Cardiac septum (tissue), 1 donor: ENCODE results near the gene SPATA20. TPM values are rescaled to one million over a fixed set of nuclear protein-coding genes. Genes with fewer than 3 reads are reported as not detected.
A peak's percentile ranks its signal among the peaks of the same experiment; 100 is the strongest.

Experiments
- DNase-seq: peaks from one replicate; pipeline ENCODE4 v3.0.0-alpha.2; 2020; ENCODE audit warnings: low spot score
- intact Hi-C: fragments of 100-400 bp; cut with DNase I; formaldehyde crosslinking; loops from one replicate; pipeline ENCODE4 v1.14.0; 2022
- total RNA-seq: library from RNA; stranded (reverse); fragmentation: NEBNext Ultra II Directional; extraction: Animal tissue kit (Norgen Biotek cat#: 25700); gene quantifications from one replicate; pipeline ENCODE4 v1.2.1, GENCODE V29; 2021
- donor health status: DM: no; HTN: no; CAD: no.

The SPATA20 gene
- total RNA-seq, 1 donor from 2014 or later: 51.9 TPM

DNA sequence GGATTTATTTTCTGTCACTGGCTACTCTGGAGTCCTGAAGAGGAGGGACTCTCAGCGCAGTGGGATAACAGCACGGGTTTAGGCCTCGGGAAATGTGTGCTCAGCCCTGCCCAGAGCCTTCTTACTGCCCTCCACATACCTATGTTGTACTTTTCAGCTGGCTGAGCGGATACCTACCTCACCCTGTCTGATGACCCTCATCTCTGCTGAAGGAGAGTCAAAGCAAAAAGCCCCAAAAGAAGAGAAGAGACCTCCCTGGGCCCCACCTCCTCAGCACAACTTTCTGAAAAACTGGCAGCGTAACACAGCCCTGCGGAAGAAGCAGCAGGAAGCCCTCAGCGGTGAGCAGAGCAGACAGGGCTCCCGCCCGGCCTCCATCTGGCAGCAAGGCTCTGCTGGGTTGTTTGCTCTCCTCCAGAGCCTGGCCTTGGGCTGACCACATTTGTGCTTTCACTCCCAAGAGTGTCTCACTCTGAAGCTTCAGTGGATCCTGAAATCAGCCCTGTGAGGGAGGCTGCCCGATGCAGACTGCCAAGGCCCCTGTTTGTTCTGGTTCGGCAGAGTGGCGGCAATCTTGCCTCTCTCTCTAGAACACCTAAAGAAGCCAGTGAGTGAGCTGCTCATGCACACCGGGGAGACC, 28.5 kb upstream of the SPATA20 start:
- intact Hi-C loops: no loop called here
- no peak for DNase-seq

DNA sequence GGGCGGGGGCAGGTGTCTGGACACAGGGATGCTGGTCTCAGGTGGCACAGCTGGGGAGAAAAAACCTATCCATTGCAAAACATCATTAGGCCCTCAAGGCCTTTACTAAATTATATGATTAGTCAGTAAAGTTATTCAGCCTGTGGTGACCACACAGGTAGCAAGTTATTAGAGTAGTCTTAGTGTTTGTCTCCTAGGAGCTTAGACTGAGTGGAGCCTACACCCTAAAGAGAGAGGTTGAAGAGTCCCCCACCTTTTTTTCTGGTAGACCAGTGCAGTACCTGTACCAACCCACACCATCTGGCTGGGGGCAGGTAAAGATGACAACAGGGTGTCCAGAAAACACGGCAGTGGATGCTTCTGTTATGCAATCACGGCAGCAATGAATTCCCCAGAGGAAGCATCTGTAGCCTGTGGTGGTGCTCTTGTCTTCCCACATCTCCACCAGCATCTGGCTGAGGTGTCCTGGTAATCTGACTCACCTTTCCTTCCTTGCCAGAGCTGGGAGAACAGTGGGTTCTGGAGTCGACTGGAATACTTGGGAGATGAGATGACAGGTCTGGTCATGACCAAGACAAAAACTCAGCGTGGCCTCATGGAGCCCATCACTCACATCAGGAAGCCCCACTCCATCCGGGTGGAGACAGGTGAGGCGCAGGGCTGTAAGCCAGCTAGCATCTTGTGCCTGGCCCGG, 27.7 kb upstream of the SPATA20 start:
- DNase-seq: no peak
- intact Hi-C loops: no loop called here

DNA sequence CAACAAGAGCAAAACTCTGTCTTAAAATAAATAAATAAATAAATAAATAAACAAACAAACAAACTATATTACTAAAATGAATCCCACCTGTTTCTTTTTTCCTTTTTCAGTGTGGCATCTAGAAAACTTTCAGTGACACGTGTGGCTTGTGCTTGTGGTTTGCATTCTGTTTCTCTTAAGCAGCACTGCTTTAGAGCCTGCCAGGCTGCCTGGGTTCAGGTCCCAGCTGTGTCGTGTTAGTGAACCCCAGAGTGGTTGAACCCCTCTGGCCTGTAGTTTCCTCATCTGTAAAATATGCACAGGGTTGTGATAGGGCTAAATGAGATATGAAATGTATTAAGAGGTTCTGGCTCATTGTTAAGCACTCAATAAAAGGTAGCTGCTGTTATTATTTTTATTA, 26.5 kb upstream of the SPATA20 start:
- intact Hi-C loops: no loop called here
- DNase-seq: no peak

DNA sequence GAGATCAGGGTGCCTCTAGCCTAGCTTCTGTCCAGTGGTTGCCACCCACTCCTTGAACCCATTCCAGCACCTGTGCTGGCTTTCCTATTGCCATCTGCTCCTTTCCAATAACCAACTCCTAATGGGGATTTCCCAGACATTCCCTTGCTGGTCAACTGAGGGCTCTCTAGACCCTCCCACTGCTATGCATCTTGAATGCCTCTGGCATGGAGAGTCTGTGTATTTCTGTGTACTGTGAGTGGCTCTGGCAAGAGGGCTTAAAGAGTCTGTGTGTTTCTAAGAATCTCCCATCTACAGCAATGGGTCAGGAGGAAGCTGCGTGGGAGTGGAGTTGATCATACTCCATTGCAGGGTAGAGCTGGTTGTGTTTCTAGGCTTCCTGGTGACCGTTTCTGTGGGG, 25.5 kb upstream of the SPATA20 start:
- DNase-seq: no peak
- intact Hi-C loops: no loop called here

DNA sequence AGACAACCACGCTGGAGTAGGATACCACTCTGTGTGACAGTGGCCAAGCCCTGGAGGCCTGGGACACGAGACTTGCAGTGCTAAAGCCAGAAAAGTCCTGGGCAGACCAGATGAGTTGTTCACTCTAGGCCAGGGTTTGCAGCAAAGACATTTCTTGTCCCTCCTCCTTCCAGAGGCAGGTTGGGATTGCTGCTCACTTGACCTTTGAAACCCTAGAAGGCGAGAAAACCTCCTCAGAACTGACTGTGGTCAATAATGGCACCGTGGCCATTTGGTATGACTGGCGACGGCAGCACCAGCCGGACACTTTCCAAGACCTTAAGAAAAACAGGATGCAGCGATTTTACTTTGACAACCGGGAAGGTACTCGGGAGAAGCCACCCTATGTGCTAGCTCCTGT, 24.2 kb upstream of the SPATA20 start:
- no peak for DNase-seq
- intact Hi-C loops: no loop called here

DNA sequence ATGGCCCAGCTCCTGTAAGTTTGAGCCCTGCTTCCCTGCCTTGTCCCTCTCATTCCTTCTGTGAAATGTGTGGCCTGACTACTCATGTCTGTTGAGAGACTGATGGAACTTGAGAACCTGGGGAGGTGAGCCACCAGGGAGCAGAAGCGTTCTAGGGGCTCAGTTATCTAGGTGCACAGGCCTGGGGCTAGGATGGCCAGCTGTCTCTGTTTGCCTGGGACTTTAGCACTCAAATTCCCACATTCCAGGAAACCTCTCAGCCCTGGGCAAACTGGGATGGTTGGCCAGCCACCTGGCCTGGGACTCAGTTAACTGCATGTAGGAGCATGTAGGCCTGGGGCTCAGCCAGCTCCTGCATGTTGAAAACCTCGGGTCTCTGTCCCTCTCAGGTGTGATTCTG, 23.8 kb upstream of the SPATA20 start:
- no peak for DNase-seq
- intact Hi-C loops: no loop called here

DNA sequence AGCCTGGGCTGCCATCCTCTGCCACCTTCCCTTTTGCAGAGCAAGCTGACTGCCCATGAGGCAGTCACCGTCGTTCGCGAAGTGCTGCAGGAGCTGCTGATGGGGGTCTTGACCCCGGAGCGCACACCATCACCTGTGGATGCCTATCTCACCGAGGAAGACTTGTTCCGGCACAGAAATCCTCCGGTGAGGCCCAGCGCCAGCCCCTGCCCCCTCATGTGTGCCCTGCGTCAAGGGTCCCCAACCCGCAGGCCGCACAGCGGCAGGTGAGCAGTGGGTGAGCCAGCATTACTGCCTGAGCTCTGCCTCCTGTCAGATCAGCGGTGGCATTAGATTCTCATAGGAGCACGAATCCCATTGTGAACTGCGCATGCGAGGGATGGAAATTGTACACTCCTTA, 22.1 kb upstream of the SPATA20 start:
- intact Hi-C loops: no loop called here
- no peak for DNase-seq

DNA sequence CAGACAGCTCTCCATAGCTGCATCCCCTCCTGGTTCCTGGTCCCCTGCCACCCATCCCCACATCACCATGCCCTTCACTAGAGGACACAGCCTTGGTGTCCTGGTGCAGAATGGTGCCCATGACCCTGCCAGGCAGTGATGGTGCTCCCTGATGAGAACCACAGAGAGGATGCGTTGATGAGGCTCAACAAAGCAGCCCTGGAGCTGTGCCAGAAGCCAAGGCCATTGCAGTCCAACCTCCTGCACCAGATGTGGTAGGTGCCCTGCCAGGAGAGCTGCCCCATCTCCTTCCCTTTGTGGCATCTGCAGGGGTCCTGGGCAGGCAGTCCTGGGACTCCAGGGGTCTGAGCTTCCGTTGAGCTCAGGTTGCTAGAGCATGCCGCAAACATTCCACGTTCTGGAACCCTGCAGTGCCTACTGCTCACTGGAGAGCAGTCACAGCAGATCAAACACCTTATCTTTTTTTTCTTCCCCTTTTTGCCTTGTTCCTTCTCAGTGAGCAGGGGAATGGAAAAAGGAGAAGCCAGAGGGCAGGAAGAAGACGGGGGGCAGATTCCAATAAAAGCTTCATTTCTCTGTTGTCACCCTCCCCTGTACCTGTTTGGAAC, 19.7 kb upstream of the SPATA20 start:
- intact Hi-C loops: no loop called here
- DNase-seq: no peak

DNA sequence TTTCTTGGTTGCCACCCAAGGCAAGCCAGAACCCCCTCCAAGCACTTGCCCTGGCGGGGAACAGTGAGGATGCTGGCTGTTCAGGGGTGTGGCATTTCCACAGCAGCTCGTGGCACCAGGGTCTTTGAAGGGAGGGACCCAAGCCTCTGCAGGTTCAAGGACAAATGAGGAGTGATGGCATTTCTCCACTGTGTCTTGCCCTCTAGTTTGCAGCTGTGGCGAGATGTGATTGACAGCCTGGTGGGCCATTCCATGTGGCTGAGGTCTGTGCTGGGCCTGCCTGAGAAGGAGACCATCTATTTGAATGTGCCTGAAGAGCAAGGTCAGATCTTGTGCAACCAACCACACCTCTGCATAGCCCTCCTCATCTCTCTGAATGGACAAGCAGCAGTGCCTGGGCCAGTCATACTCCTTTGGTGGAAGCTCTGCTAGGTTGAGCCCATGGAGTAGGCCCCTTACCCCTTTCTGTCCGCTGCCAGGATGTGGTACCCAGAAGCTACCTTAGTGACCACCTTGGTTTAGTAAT, 19.0 kb upstream of the SPATA20 start:
- intact Hi-C loops: no loop called here
- no peak for DNase-seq

DNA sequence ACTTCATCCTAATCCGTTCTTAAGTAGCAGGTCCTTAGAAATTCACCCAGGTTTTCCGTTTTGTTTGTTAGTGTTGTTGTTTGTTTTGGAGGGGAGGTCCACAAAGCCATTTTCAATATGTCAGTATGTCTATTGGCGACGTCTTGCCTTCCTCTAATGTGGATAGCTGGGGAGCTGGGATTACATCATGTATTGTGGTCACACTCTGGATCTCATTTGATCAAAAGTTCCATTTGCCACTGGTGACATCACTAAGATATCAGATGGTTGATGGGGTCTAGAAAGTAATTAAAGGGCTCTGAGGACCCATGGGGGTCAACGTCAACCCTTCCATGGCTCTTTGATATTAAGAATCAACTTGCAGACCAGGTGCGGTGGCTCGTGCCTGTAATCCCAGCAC, 17.1 kb upstream of the SPATA20 start:
- intact Hi-C loops: no loop called here
- DNase-seq: no peak

DNA sequence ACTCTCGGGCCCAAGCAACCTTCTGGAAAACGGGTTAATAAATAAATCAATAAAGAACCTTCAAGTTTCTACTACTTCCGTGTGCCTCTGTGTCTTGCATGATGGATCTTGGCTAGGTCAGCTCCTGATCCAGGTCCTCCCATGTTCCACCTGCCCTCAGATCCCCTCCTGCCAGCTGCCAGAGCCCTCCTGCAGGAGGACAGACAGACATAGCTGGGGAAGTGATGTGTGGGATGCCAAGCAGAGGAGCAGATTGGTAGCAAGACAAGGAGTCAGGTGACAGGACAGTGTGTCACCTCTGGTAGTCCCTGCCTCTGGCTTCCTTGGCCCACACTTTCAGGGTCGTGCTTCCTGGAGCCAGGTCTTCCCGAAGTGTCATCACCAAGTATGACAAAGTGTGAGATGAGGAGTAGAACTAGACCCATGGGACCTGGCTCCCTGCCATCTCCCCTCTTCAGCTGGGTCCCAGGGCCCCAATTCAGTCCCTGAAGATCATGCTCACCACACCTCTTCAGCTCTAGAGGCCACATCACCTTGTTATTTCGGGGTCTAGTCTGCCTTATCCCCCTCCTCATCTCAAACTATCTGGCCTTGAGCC, 15.4 kb upstream of the SPATA20 start:
- intact Hi-C loops: no loop called here

DNA sequence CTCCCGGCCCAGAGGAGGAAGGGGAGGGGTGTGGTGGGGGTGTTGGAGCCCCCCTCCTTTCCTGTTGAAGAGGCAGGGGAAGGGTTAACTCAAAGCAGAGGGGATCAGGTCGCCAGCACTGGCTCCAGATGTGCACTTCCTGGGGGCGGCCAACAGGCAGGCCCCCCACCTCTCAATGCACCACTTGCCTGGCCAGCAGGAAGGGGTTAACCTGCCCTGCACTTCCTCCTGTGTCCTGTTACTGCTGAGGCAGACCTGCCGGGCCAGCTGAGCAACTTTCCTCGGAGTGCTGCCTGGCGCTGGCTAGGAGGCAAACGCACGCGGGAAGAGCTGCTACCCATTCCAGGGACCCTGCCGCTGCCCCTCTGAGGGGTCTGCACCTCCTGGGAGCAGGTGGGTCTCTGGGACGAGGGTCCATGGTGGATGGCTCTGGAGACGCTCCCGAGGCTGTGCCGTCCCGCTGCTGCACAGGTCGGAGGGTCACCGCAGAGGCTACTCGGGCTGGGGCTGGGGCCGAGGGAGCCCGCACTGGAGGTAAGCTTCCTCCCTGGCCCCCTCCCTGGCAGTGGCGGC, 14.4 kb upstream of the SPATA20 start, which contains the start of gene EPN3:
Gene EPN3, plus strand, starts transcription at position 284 of the 573 bp plus-strand sequence. CDS start 3,822 bp downstream, outside the sequence.
- DNase-seq: no peak
- intact Hi-C loops: no loop called here

More for the DNA sequence above, 15.4 kb upstream of the SPATA20 start:
- no peak for DNase-seq

DNA sequence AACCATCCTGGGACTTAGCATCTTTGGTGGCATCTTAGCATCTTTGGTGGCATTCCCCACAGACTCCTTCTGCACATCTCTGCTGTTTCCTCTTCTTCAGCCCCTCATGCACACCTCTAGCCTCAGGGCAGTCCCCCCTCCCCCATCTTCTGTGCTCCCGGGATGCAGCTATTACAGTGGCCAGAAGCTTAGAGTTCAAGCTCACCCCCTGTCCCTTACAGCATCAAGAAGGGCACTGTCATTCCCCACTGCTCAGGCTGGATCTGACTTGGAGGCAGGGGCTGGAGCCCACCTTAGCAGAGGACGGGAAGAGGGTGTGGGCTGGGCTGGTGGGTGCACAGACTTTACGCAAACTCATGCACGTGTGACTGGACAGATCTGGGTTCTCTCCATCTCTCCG, 13.8 kb upstream of the SPATA20 start:
- no peak for DNase-seq
- intact Hi-C loops: no loop called here

DNA sequence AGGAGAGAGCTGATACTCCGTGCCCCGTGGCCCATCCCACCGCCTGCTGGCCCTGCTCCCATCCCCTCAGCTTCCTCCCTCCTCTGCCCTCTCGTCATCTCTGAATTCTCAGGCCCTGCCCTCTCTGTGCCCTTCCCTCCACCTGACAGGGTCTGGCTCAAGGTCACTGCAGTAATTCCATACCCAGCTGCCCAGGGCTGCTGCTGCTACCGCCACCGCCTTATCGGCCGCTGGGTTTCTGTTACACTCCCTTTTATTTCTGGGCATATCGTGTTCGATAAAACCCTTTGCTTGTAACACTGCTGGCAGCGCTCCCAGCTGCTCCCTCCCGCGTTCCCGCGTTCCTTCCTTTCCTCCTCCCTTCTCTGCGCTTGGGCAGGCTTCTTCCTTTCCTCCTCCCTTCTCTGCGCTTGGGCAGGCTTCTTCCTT, 13.2 kb upstream of the SPATA20 start:
- intact Hi-C loops: no loop called here
- DNase-seq: peak; percentile 84

DNA sequence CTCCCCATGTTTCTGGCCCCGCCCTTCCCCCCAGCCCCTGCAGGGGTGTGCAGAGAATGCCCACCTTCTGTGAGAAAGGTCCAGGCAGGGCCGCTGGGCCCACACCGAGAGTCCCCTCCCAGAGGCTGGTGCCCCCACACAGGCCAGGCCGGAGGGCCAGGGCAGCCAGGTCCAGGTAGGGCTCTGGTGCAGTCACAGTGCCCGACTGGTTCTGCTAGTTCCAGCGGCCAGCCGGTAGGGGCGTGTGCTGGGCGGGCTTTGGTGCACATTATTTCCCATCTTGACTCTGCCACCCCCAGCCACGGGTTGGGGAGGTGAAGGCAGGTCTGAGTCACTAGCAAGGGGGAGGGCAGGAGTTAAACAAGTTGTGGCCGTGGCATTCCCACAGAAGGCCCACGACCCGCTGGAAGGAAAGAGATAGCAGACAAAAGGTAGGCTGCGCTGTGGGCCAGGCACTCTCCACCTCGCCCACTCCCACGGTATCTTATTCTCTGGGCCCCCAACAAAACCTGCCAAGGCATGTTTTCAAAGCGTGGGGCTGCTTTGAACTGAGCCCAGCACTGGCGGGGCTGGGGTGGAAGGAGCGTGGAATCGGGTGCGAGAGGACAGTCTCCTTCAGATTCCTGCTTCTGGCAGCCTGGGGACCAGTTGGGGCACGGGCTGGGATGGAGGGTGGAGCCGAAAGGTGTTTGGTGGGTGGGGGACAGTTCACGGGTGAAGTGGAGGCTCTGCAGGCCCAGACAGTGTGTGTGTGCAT, 12.6 kb upstream of the SPATA20 start:
- no peak for DNase-seq
- intact Hi-C loops: no loop called here

DNA sequence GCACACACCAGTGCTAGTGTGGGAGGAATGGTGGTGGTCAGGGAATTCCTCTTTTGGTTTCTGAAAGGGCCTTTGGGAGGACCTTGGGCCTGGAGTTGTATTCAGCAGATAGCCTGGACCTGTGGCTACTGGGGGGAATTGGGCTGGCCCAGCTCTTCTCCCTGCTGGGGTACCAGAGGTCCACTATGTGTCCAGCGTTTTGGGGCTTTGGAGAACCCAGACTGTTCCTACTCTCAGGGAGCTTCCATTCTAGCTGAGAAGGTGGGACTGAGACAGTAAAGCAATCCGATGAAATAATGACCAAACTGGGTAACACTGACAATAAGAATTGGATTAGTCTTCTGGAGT, 12.0 kb upstream of the SPATA20 start:
- intact Hi-C loops: no loop called here
- DNase-seq: no peak

DNA sequence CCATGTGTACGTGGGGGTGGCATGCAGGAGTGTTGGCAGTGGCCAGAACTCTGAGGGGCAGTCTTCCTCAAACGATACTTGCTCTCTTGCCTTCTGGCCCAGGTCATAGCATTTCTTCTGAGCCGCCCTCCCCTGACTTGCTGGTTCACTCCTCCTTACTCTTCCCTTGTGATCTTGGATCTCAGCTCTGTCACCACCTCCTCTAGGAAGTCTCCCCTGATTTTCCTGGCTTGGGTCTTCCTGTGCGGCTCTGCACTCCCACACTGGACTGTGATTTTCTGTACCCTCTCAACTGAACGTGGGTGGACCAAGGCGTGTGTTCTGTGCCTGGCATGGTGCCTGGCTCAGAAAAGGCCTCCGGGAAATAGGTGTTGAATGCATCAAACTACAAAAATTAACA, 11.6 kb upstream of the SPATA20 start:
- intact Hi-C loops: no loop called here
- no peak for DNase-seq

DNA sequence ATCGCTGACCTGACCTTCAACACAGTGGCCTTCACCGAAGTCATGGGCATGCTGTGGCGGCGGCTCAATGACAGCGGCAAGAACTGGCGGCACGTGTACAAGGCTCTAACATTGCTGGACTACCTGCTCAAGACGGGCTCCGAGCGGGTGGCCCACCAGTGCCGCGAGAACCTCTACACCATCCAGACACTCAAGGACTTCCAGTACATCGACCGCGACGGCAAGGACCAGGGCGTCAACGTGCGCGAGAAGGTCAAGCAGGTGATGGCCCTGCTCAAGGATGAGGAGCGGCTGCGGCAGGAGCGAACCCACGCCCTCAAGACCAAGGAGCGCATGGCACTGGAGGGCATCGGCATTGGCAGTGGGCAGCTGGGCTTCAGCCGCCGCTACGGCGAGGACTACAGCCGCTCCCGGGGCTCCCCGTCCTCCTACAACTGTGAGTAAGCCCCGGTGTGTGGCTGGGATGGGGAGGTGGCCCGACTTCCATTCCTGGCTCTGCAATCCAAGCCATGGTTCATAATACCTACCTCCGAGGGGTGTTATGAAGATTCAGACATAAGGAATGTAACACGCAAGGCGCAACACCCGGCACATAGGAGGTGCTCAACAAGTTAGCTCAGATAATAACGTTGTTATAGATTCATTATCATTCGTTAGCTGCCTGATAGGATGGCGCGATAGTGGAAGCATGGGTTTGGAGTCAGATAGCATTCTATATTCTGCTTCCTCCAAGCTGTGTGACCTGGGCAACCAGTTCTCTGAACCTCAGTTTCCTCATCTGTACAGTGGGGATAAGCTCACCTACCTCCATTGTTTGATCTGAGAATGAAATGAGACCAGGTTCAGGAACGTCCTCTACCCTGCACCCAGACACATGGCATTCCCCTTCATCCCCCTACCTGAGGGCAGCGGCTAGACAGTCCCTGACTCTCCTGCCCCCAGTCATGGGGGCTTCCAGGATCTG, 10.0 kb upstream of the SPATA20 start:
- DNase-seq: no peak
- intact Hi-C loops: no loop called here
